HCT116 (cell line): ENCODE data around the gene CDKL2.

ENCODE experiments used
- CTCF ChIP-seq, 3 experiments: fragments of 200-600 bp in 1 of 3; sonication (generic) in 1 of 3; IDR thresholded peaks in 2 of 3; conservative IDR thresholded peaks in 1 of 3; 2 replicates each; pipeline ENCODE4 v1.5.1; 2012 to 2017; ENCODE audit warnings: low read depth in 2 of 3, low read length in 2 of 3, antibody characterized with exemption in 1 of 3, borderline replicate concordance in 1 of 3, control low read depth in 1 of 3, mild to moderate bottlenecking in 1 of 3, mixed read lengths in 1 of 3, mixed run types in 1 of 3, moderate library complexity in 1 of 3; ENCODE audit not compliant: insufficient read depth in 1 of 3
- JUND ChIP-seq: IDR thresholded peaks from 2 replicates; pipeline ENCODE4 v1.6.1; 2012
- POLR2AphosphoS5 ChIP-seq: IDR thresholded peaks from 2 replicates; pipeline ENCODE4 v1.6.1; 2011; ENCODE audit warnings: mild to moderate bottlenecking, low read depth, low read length, moderate library complexity
- REST ChIP-seq: IDR thresholded peaks from 2 replicates; pipeline ENCODE4 v1.6.1; 2012; ENCODE audit warnings: low read depth

GRCh38 chr4:75623026-75623425 is 7.3 kb downstream of the CDKL2 start:
- TF ChIP-seq CTCF (IDR thresholded peaks at IDR 0.05 in 2 of 3, conservative IDR thresholded peaks at IDR 0.05 in 1 of 3; ENCODE audit: borderline replicate concordance in 1 of 3, insufficient read depth in 1 of 3, low read depth in 2 of 3, low read length in 2 of 3) (no peak), POLR2AphosphoS5 (no peak), REST (no peak), JUND (no peak)
